ENCODE measurements around the gene CD69. TPM values are rescaled to one million over a fixed set of nuclear protein-coding genes. Genes with fewer than 3 reads are reported as not detected.

CD69 gene
- total RNA-seq, 1 experiment from 2014 or later: not detected

GRCh38 chr12:9750276-9751203 lies 10.2 kb downstream of the CD69 start:
- H3K4me2 ChIP-seq: peak overlapping the region; percentile 85
- H3F3A ChIP-seq (ENCODE audit: insufficient read depth, low read depth): no peaks in the 10 kb centered on the region
- H3K9me2 ChIP-seq (ENCODE audit: insufficient read depth): no peaks in the 10 kb centered on the region
- H3K27ac ChIP-seq: no peak overlapping the region
- H3K4me1 ChIP-seq (replicated peaks; ENCODE audit: insufficient read depth): peaks cover 9% of the 10 kb centered on the region; the same call in 1 of the 2 replicates
- H3K4me3 ChIP-seq: peak overlapping the region; percentile 46; the same call in 1 of the 2 replicates
- intact Hi-C loops (cut with micrococcal nuclease; ENCODE audit: unreplicated experiment): loop anchor here (1.0 to 10.0 kb wide), 10 partner anchors 48 to 1737 kb away; partner anchors contain the start of genes CLEC12B, CLEC9A, GABARAPL1 and STYK1
- TF ChIP-seq CTCF (conservative IDR thresholded peaks at IDR 0.05) (peak; percentile 93), EZH2 (IDR thresholded peaks at IDR 0.05; ENCODE audit: low read depth) (no peak)
- H3K36me3 ChIP-seq (ENCODE audit: low read depth): no peaks in the 10 kb centered on the region
- H3K79me2 ChIP-seq (ENCODE audit: low read depth): no peaks in the 10 kb centered on the region
- no TSS peak for BruUV-seq (replicated peaks)
- DNase-seq: peak; percentile 45 to 63
- no peaks in the 10 kb centered on the region for H4K20me1 ChIP-seq (ENCODE audit: insufficient read depth)
- no peaks in the 10 kb centered on the region for H3K9me3 ChIP-seq (ENCODE audit: insufficient read depth, low read depth)
- H2AFZ ChIP-seq: no peak overlapping the region
- CTCF ChIA-PET: interaction anchor here (0.5 to 2.9 kb wide), 22 partner anchors 8 to 1382 kb away, joined by 3 to 52 read pairs (median 4); no protein-coding TSS in a partner anchor
- no peaks in the 10 kb centered on the region for H3K27me3 ChIP-seq (ENCODE audit: insufficient read depth, low read depth)
- POLR2A ChIA-PET (ENCODE audit: unreplicated experiment): no interaction called here

- no peak overlapping the region for H3K27ac ChIP-seq
- H3K27me3 ChIP-seq (ENCODE audit: insufficient read depth, low read depth): no peaks in the 10 kb centered on the region
- H3K79me2 ChIP-seq (ENCODE audit: low read depth): no peaks in the 10 kb centered on the region
- ChIA-PET POLR2A (ENCODE audit: unreplicated experiment) (no interaction called here), CTCF (interaction anchor here (0.7 to 2.9 kb wide), 8 partner anchors 12 to 1093 kb away, joined by 3 to 52 read pairs (median 4); no protein-coding TSS in a partner anchor)
- peaks cover 9% of the 10 kb centered on the region; the same call in 1 of the 2 replicates for H3K4me1 ChIP-seq (replicated peaks; ENCODE audit: insufficient read depth)
- no peak for DNase-seq
- no peak overlapping the region for H3K4me3 ChIP-seq
- no TSS peak for BruUV-seq (replicated peaks)
- intact Hi-C loops (cut with micrococcal nuclease; ENCODE audit: unreplicated experiment): loop anchor here (1.0 to 10.0 kb wide), 10 partner anchors 49 to 1738 kb away; partner anchors contain the start of genes CLEC12B, CLEC9A, GABARAPL1 and STYK1
- no peaks in the 10 kb centered on the region for H3K9me2 ChIP-seq (ENCODE audit: insufficient read depth)
- no peaks in the 10 kb centered on the region for H4K20me1 ChIP-seq (ENCODE audit: insufficient read depth)
- no peaks in the 10 kb centered on the region for H3K9me3 ChIP-seq (ENCODE audit: insufficient read depth, low read depth)
- H2AFZ ChIP-seq: no peak overlapping the region
- H3K36me3 ChIP-seq (ENCODE audit: low read depth): no peaks in the 10 kb centered on the region
- H3F3A ChIP-seq (ENCODE audit: insufficient read depth, low read depth): no peaks in the 10 kb centered on the region
- H3K4me2 ChIP-seq: no peak overlapping the region
- no peak for TF ChIP-seq CTCF (conservative IDR thresholded peaks at IDR 0.05)
Measured at GRCh38 chr12:9749640-9750039, 11.1 kb downstream of the CD69 start.

- Histone ChIP-seq H3K36me3 (ENCODE audit: low read depth) (no peaks in the 10 kb centered on the region), H3K9me2 (ENCODE audit: insufficient read depth) (no peaks in the 10 kb centered on the region), H2AFZ (no peak overlapping the region), H3K79me2 (ENCODE audit: low read depth) (no peaks in the 10 kb centered on the region), H3K4me3 (no peak overlapping the region), H3K27me3 (ENCODE audit: insufficient read depth, low read depth) (no peaks in the 10 kb centered on the region), H3K4me2 (no peak overlapping the region), H3F3A (ENCODE audit: insufficient read depth, low read depth) (no peaks in the 10 kb centered on the region), H3K4me1 (replicated peaks; ENCODE audit: insufficient read depth) (peaks cover 22% of the 10 kb centered on the region), H3K9me3 (ENCODE audit: insufficient read depth, low read depth) (no peaks in the 10 kb centered on the region), H4K20me1 (ENCODE audit: insufficient read depth) (no peaks in the 10 kb centered on the region), H3K27ac (no peak overlapping the region)
- ChIA-PET CTCF (no interaction called here), POLR2A (ENCODE audit: unreplicated experiment) (no interaction called here)
- no peak for DNase-seq
- intact Hi-C loops (cut with micrococcal nuclease; ENCODE audit: unreplicated experiment): no loop called here
- BruUV-seq (replicated peaks): no TSS peak
- TF ChIP-seq CTCF (conservative IDR thresholded peaks at IDR 0.05): no peak
- TF ChIP-seq EZH2 (IDR thresholded peaks at IDR 0.05; ENCODE audit: low read depth): no peak
Measured at GRCh38 chr12:9745199-9745598, 15.5 kb downstream of the CD69 start.
